ENCODE measurements around the gene PAPPA.

Gene PAPPA

GRCh38 chr9:116390303-116391228 is 237.0 kb downstream of the PAPPA start:
- DNase-seq = no peak

- DNase-seq = no peak
Measured at GRCh38 chr9:116391306-116391900, 237.8 kb downstream of the PAPPA start.

- no peak for DNase-seq
Measured at GRCh38 chr9:116393198-116393597, 239.6 kb downstream of the PAPPA start.

- DNase-seq = no peak
Measured at GRCh38 chr9:116394070-116394469, 240.5 kb downstream of the PAPPA start.

GRCh38 chr9:116394894-116395698 is 241.5 kb downstream of the PAPPA start:
- DNase-seq = no peak

- no peak for DNase-seq
Measured at GRCh38 chr9:116395699-116396037, 242.1 kb downstream of the PAPPA start.

GRCh38 chr9:116403171-116403570 is 249.6 kb downstream of the PAPPA start:
- no peak for DNase-seq

GRCh38 chr9:116404228-116404627 is 250.6 kb downstream of the PAPPA start:
- no peak for DNase-seq

GRCh38 chr9:116405321-116405720 is 251.7 kb downstream of the PAPPA start:
- no peak for DNase-seq

GRCh38 chr9:116406469-116406868 is 252.9 kb downstream of the PAPPA start:
- no peak for DNase-seq

- no peak for DNase-seq
Measured at GRCh38 chr9:116409129-116409528, 255.5 kb downstream of the PAPPA start.

GRCh38 chr9:116409638-116410037 is 256.0 kb downstream of the PAPPA start:
- no peak for DNase-seq

GRCh38 chr9:116411506-116411905 is 257.9 kb downstream of the PAPPA start:
- DNase-seq = no peak

GRCh38 chr9:116414374-116414773 is 260.8 kb downstream of the PAPPA start:
- no peak for DNase-seq

GRCh38 chr9:116416421-116416820 is 262.8 kb downstream of the PAPPA start:
- DNase-seq = no peak

- no peak for DNase-seq
Measured at GRCh38 chr9:116417464-116417863, 263.9 kb downstream of the PAPPA start.

- DNase-seq = no peak
Measured at GRCh38 chr9:116419181-116419580, 265.6 kb downstream of the PAPPA start.

- DNase-seq = no peak
Measured at GRCh38 chr9:116420993-116421538, 267.5 kb downstream of the PAPPA start.

GRCh38 chr9:116422119-116422979 is 268.8 kb downstream of the PAPPA start:
- no peak for DNase-seq

GRCh38 chr9:116423149-116423548 is 269.6 kb downstream of the PAPPA start:
- no peak for DNase-seq

GRCh38 chr9:116425244-116425643 is 271.7 kb downstream of the PAPPA start:
- no peak for DNase-seq

- DNase-seq = no peak
Measured at GRCh38 chr9:116430849-116431248, 277.3 kb downstream of the PAPPA start.

All from AML-193 (cell line).